HUES48 (cell line): ENCODE data around the gene KRTAP4-6.
"Not testable (repeated sequence)": the region's sequence is repeated elsewhere in the genome, so short reads cannot be mapped to it uniquely, and the experiment has no call there.

Experiments used
- H3K27ac ChIP-seq: one replicate; pipeline ENCODE4 v1.7.0; 2013; ENCODE audit warnings: low read depth, low read length, inconsistent platforms
- H3K27me3 ChIP-seq: 2 replicates; pipeline ENCODE4 v1.6.1; 2013; ENCODE audit warnings: mild to moderate bottlenecking, low read length; ENCODE audit not compliant: control insufficient read depth, insufficient read depth
- H3K36me3 ChIP-seq: 2 replicates; pipeline ENCODE4 v1.6.1; 2013; ENCODE audit warnings: low read length; ENCODE audit not compliant: control insufficient read depth, insufficient read depth
- H3K4me1 ChIP-seq: 2 replicates; pipeline ENCODE4 v1.6.1; 2013; ENCODE audit warnings: mild to moderate bottlenecking, low read length; ENCODE audit not compliant: control insufficient read depth, insufficient read depth
- H3K4me3 ChIP-seq: 2 replicates; pipeline ENCODE4 v1.5.1; 2013; ENCODE audit warnings: mild to moderate bottlenecking, low read depth, low read length
- H3K9ac ChIP-seq: 2 replicates; pipeline ENCODE4 v1.6.1; 2013; ENCODE audit warnings: mild to moderate bottlenecking, low read depth, low read length, moderate library complexity
- H3K9me3 ChIP-seq: 2 replicates; pipeline ENCODE4 v1.6.1; 2013; ENCODE audit warnings: low read length; ENCODE audit not compliant: control insufficient read depth, insufficient read depth

The KRTAP4-6 gene

GRCh38 chr17:41140360-41141131, at the start of gene KRTAP4-6:
TSS of gene KRTAP4-6 (minus strand) at chr17:41140544. CDS start at chr17:41140487, 57 bp downstream.
- H3K27ac ChIP-seq, result no peak within 1 kb of the TSS
- no peaks in the 10 kb centered on the region for H3K27me3 ChIP-seq
- no peaks in the 10 kb centered on the region for H3K36me3 ChIP-seq
- H3K9ac ChIP-seq, result no peak within 1 kb of the TSS
- no peak within 1 kb of the TSS for H3K4me3 ChIP-seq
- no peaks in the 10 kb centered on the region for H3K4me1 ChIP-seq
- peaks cover 9% of the 10 kb centered on the region for H3K9me3 ChIP-seq

DNA sequence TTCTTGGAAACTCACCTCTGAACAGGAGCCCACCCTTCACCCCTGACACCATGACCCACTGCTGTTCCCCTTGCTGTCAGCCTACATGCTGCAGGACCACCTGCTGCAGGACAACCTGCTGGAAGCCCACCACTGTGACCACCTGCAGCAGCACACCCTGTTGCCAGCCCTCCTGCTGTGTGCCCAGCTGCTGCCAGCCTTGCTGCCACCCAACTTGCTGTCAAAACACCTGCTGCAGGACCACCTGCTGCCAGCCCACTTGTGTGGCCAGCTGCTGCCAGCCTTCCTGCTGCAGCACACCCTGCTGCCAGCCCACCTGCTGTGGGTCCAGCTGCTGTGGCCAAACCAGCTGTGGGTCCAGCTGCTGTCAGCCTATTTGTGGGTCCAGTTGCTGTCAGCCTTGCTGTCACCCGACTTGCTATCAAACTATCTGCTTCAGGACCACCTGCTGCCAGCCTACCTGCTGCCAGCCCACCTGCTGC, 49.5 kb upstream of the KRTAP4-6 start, which contains the start of gene KRTAP9-1:
Gene KRTAP9-1 (plus strand): TSS at position 51 of the 482 bp plus-strand sequence. CDS start 0 bp downstream, at position 51.
- not testable (repeated sequence) for H3K4me3 ChIP-seq, H3K27me3 ChIP-seq

GRCh38 chr17:41186872-41187271, 46.5 kb upstream of the KRTAP4-6 start:
- Histone ChIP-seq H3K4me1 (no peaks in the 10 kb centered on the region), H3K9ac (no peak overlapping the region), H3K27me3 (no peaks in the 10 kb centered on the region), H3K4me3 (no peak overlapping the region), H3K36me3 (no peaks in the 10 kb centered on the region), H3K9me3 (no peaks in the 10 kb centered on the region), H3K27ac (no peak overlapping the region)

More for the DNA sequence above, 49.5 kb upstream of the KRTAP4-6 start, which contains the start of gene KRTAP9-1:
- H3K27ac ChIP-seq, H3K9me3 ChIP-seq, H3K4me1 ChIP-seq, H3K9ac ChIP-seq, H3K36me3 ChIP-seq: not testable (repeated sequence)

- Histone ChIP-seq H3K36me3 (no peaks in the 10 kb centered on the region), H3K4me3 (no peak overlapping the region), H3K9me3 (no peaks in the 10 kb centered on the region), H3K27me3 (no peaks in the 10 kb centered on the region), H3K27ac (no peak overlapping the region), H3K9ac (no peak overlapping the region), H3K4me1 (no peaks in the 10 kb centered on the region)
Observed at GRCh38 chr17:41185001-41185400, 44.7 kb upstream of the KRTAP4-6 start.

- Histone ChIP-seq H3K4me3 (no peak within 1 kb of the TSS), H3K9me3 (no peaks in the 10 kb centered on the region), H3K27me3 (no peaks in the 10 kb centered on the region), H3K27ac (no peak within 1 kb of the TSS), H3K9ac (no peak within 1 kb of the TSS), H3K36me3 (no peaks in the 10 kb centered on the region), H3K4me1 (no peaks in the 10 kb centered on the region)
Observed at GRCh38 chr17:41184480-41184961, 44.2 kb upstream of the KRTAP4-6 start, which contains the start of gene KRTAP4-1. TSS of gene KRTAP4-1 (minus strand) at chr17:41184911. CDS start at chr17:41184854, 57 bp downstream.

DNA sequence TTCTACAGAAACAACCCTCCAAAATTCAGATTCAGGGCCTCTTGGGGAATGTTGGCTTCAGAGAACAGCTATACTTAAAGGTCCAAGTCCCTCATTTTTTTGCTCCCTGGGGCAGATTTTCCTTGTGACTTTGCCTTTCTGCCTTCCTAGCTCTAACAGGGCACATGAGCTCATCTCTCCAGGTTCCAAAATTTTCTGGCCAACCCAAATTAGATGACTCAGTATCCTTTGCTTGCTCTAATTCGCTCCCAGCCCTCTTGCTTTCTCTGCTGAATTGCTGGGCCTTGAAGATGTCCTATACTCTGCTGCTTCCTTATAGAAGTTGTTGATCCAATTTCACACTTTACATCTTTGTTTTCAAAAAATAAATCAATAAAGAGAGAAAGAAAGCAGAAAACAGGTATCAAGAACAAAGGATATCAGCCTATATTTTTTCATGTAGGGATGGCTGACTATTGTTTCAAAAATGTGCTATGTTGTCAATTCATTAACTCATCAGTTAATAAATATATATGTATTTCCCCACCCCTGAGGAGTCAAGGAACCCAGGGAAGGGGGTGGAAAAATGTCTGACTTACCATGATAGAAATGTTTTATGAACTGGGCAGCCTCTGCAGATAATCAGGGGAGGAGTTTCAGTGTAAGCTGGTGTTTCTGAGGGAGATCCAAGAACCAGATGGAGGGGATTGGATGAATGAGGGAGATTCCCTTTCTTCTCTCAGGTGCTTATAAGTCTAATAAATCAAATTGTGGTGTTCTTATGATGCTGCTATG, 38.7 kb upstream of the KRTAP4-6 start:
- no peaks in the 10 kb centered on the region for H3K4me1 ChIP-seq
- H3K27ac ChIP-seq, result no peak overlapping the region
- no peaks in the 10 kb centered on the region for H3K9me3 ChIP-seq
- no peaks in the 10 kb centered on the region for H3K36me3 ChIP-seq
- H3K27me3 ChIP-seq, result no peaks in the 10 kb centered on the region
- H3K9ac ChIP-seq, result no peak overlapping the region
- H3K4me3 ChIP-seq, result no peak overlapping the region

GRCh38 chr17:41178341-41178740, 38.0 kb upstream of the KRTAP4-6 start:
- no peak overlapping the region for H3K27ac ChIP-seq

GRCh38 chr17:41177727-41178271, 37.5 kb upstream of the KRTAP4-6 start, which contains the start of gene KRTAP4-2:
TSS of gene KRTAP4-2 (minus strand) at chr17:41178221. CDS start at chr17:41178164, 57 bp downstream.
- Histone ChIP-seq H3K4me1 (no peaks in the 10 kb centered on the region), H3K27ac (no peak within 1 kb of the TSS), H3K9me3 (no peaks in the 10 kb centered on the region), H3K36me3 (no peaks in the 10 kb centered on the region), H3K4me3 (no peak within 1 kb of the TSS), H3K27me3 (no peaks in the 10 kb centered on the region), H3K9ac (no peak within 1 kb of the TSS)

More at GRCh38 chr17:41178341-41178740, 38.0 kb upstream of the KRTAP4-6 start:
- Histone ChIP-seq H3K4me1 (no peaks in the 10 kb centered on the region), H3K9me3 (no peaks in the 10 kb centered on the region), H3K36me3 (no peaks in the 10 kb centered on the region), H3K4me3 (no peak overlapping the region), H3K27me3 (no peaks in the 10 kb centered on the region), H3K9ac (no peak overlapping the region)

DNA sequence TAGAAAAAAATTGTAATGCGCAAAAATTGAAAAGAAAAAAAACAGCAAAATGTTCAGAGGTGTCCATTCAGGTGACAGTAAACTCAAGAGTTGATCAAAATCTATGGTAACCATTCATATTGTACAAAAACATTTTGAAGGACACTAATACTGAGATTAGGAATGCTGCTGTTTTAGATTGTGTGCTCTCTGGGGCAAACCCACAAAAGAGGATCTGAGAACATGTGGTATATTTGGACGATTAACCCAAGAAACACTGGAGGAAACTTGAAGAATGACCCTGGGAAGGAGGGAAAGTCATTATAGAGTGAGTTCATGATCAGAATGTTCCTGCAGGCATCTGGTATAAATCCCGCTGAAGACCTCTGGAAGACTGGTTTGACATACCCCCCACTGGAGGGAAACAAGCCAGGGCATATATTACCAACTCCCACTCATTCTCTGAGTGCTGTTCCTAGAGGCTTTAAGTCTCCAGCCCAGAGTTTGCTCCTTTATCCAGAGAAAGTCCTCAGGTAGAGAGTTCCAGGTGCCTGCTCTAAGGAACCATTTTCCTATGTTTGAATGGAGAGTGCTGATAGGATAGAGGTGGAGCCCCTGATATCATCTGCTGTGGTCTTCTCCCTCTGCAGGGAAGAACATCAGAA, 36.5 kb upstream of the KRTAP4-6 start:
- Histone ChIP-seq H3K4me3 (no peak overlapping the region), H3K9me3 (no peaks in the 10 kb centered on the region), H3K27ac (no peak overlapping the region), H3K27me3 (no peaks in the 10 kb centered on the region), H3K4me1 (no peaks in the 10 kb centered on the region), H3K9ac (no peak overlapping the region), H3K36me3 (no peaks in the 10 kb centered on the region)

GRCh38 chr17:41171886-41172285, 31.5 kb upstream of the KRTAP4-6 start:
- Histone ChIP-seq H3K36me3 (no peaks in the 10 kb centered on the region), H3K4me1 (no peaks in the 10 kb centered on the region), H3K27me3 (no peaks in the 10 kb centered on the region), H3K9me3 (no peaks in the 10 kb centered on the region), H3K4me3 (no peak overlapping the region), H3K27ac (no peak overlapping the region), H3K9ac (no peak overlapping the region)
